ENCODE data around the gene CCDC27. TPM values are rescaled to one million over a fixed set of nuclear protein-coding genes. Genes with fewer than 3 reads are reported as not detected.
"Not testable (repeated sequence)": the region's sequence is repeated elsewhere in the genome, so short reads cannot be mapped to it uniquely, and the experiment has no call there.

CCDC27 gene
- total RNA-seq, 2 donors from 2014 or later, result not detected

GRCh38 chr1:3810149-3810761, 58.0 kb downstream of the CCDC27 start:
- not testable (repeated sequence) for H3K9me3 Mint-ChIP-seq; ATAC-seq; DNase-seq (ENCODE audit: low spot score in 2 of 2)

GRCh38 chr1:3811595-3811911, 59.3 kb downstream of the CCDC27 start:
- peaks cover 0 to 4% of the 10 kb centered on the region in 2 donors for H3K9me3 Mint-ChIP-seq
- no peak overlapping the region for H3K27ac Mint-ChIP-seq
- ATAC-seq, result no peak
- H3K36me3 Mint-ChIP-seq, result no peaks in the 10 kb centered on the region
- no peak for DNase-seq (ENCODE audit: low spot score in 2 of 2)

More at GRCh38 chr1:3810149-3810761, 58.0 kb downstream of the CCDC27 start:
- not testable (repeated sequence) for H3K36me3 Mint-ChIP-seq, H3K27ac Mint-ChIP-seq

GRCh38 chr1:3814065-3814464, 61.8 kb downstream of the CCDC27 start:
- DNase-seq (ENCODE audit: low spot score in 2 of 2), result no peak

GRCh38 chr1:3814771-3815561, 62.7 kb downstream of the CCDC27 start:
- ATAC-seq, result no peak
- H3K27ac Mint-ChIP-seq, result no peak overlapping the region
- no peaks in the 10 kb centered on the region for H3K36me3 Mint-ChIP-seq
- H3K9me3 Mint-ChIP-seq, result no peaks in the 10 kb centered on the region
- no peak for DNase-seq (ENCODE audit: low spot score in 2 of 2)

More at GRCh38 chr1:3814065-3814464, 61.8 kb downstream of the CCDC27 start:
- no peaks in the 10 kb centered on the region for H3K9me3 Mint-ChIP-seq
- peak overlapping the region in 1 of 2 donors; percentile 44 for H3K27ac Mint-ChIP-seq
- no peaks in the 10 kb centered on the region for H3K36me3 Mint-ChIP-seq
- ATAC-seq, result no peak

- Mint-ChIP-seq H3K9me3 (no peaks in the 10 kb centered on the region), H3K27ac (no peak overlapping the region), H3K36me3 (no peaks in the 10 kb centered on the region)
- ATAC-seq (no peak), DNase-seq (ENCODE audit: low spot score in 2 of 2) (peak in 1 of 2 donors; percentile 55)
Observed at GRCh38 chr1:3816331-3817137, 64.3 kb downstream of the CCDC27 start.

GRCh38 chr1:3817138-3817740, 65.0 kb downstream of the CCDC27 start:
- no peaks in the 10 kb centered on the region for H3K9me3 Mint-ChIP-seq
- ATAC-seq (no peak), DNase-seq (ENCODE audit: low spot score in 2 of 2) (no peak)
- no peaks in the 10 kb centered on the region for H3K36me3 Mint-ChIP-seq
- peak overlapping the region in 1 of 2 donors; percentile 11 for H3K27ac Mint-ChIP-seq

- H3K27ac Mint-ChIP-seq, result peak overlapping the region; percentile 11 to 88
- DNase-seq (ENCODE audit: low spot score in 2 of 2) (no peak), ATAC-seq (no peak)
- H3K36me3 Mint-ChIP-seq, result no peaks in the 10 kb centered on the region
- no peaks in the 10 kb centered on the region for H3K9me3 Mint-ChIP-seq
Observed at GRCh38 chr1:3817821-3818597, 65.8 kb downstream of the CCDC27 start.

GRCh38 chr1:3819771-3820200, 67.5 kb downstream of the CCDC27 start:
- Mint-ChIP-seq H3K36me3 (no peaks in the 10 kb centered on the region), H3K27ac (peak overlapping the region in 1 of 2 donors; percentile 51), H3K9me3 (no peaks in the 10 kb centered on the region)
- ATAC-seq (no peak), DNase-seq (ENCODE audit: low spot score in 2 of 2) (no peak)

GRCh38 chr1:3820316-3820715, 68.1 kb downstream of the CCDC27 start:
- ATAC-seq (no peak), DNase-seq (ENCODE audit: low spot score in 2 of 2) (no peak)
- no peaks in the 10 kb centered on the region for H3K9me3 Mint-ChIP-seq
- peak overlapping the region in 1 of 2 donors; percentile 51 for H3K27ac Mint-ChIP-seq
- H3K36me3 Mint-ChIP-seq, result no peaks in the 10 kb centered on the region

GRCh38 chr1:3821004-3821403, 68.8 kb downstream of the CCDC27 start:
- ATAC-seq (no peak), DNase-seq (ENCODE audit: low spot score in 2 of 2) (no peak)
- no peak overlapping the region for H3K27ac Mint-ChIP-seq
- no peaks in the 10 kb centered on the region for H3K9me3 Mint-ChIP-seq
- no peaks in the 10 kb centered on the region for H3K36me3 Mint-ChIP-seq

Other genes starting within 250 kb of the CCDC27 start
- gene MEGF6, start 140.9 kb upstream of the CCDC27 start, total RNA-seq, result 1 to 10 TPM; 4.6 to 7.6 TPM
- gene TPRG1L, start 127.4 kb upstream of the CCDC27 start, total RNA-seq, result 1 to 10 TPM; 6.0 to 10.0 TPM
- 10 to 100 TPM; 26.5 to 38.6 TPM for gene WRAP73, start 102.3 kb upstream of the CCDC27 start, total RNA-seq
- gene TP73, start 99.9 kb upstream of the CCDC27 start, total RNA-seq, result under 1 TPM; 0.30 to 0.39 TPM
- gene SMIM1, start 20.3 kb downstream of the CCDC27 start, total RNA-seq, result 1 to 10 TPM; 1.0 to 2.7 TPM
- gene LRRC47, start 44.0 kb downstream of the CCDC27 start, total RNA-seq, result 10 to 100 TPM; 26.8 to 33.9 TPM
- 10 to 100 TPM; 26.9 to 28.3 TPM for gene CEP104, start 104.8 kb downstream of the CCDC27 start, total RNA-seq
- 10 to 100 TPM; 12.0 TPM for gene DFFB, start 105.0 kb downstream of the CCDC27 start, total RNA-seq
- gene C1orf174, start 147.8 kb downstream of the CCDC27 start, total RNA-seq, result 10 to 100 TPM; 28.9 to 34.7 TPM